Natural killer cell (primary cell): ENCODE data around the gene TP53I13. TPM values are rescaled to one million over a fixed set of nuclear protein-coding genes. Genes with fewer than 3 reads are reported as not detected.

Source experiments
- ATAC-seq, 3 donors: fragments of 150-1000 bp in 2 of 3; fragments of 200-7000 bp in 1 of 3; cut with Tn5 transposase; 1 replicate in 1 of 3; 2 replicates in 2 of 3; pipeline ENCODE4 v1.10.0; 2021; ENCODE audit warnings: mild to moderate bottlenecking in 2 of 3, moderate library complexity in 2 of 3
- DNase-seq, 2 donors: peaks; one replicate each; pipeline versions ENCODE4 v3.0.0 to v3.0.0-alpha.2; 2013 to 2021; ENCODE audit warnings: mixed read lengths in 1 of 2
- H3K27ac ChIP-seq: one replicate; pipeline ENCODE4 v1.5.1; 2013; ENCODE audit warnings: mild to moderate bottlenecking, low read length
- H3K27me3 ChIP-seq: one replicate; pipeline ENCODE4 v1.6.1; 2013; ENCODE audit warnings: low read length; ENCODE audit not compliant: control insufficient read depth, insufficient read depth
- H3K36me3 ChIP-seq: one replicate; pipeline ENCODE4 v1.6.1; 2013; ENCODE audit warnings: low read length; ENCODE audit not compliant: control insufficient read depth, insufficient read depth
- H3K4me1 ChIP-seq: one replicate; pipeline ENCODE4 v1.6.1; 2013; ENCODE audit warnings: low read length; ENCODE audit not compliant: control insufficient read depth, insufficient read depth
- H3K4me3 ChIP-seq: one replicate; pipeline ENCODE4 v1.5.1; 2013; ENCODE audit warnings: low read length
- H3K9me3 ChIP-seq: one replicate; pipeline ENCODE4 v1.6.1; 2013; ENCODE audit warnings: low read length; ENCODE audit not compliant: control insufficient read depth, insufficient read depth
- H3K27ac Mint-ChIP-seq, 2 donors: one replicate each; pipeline ENCODE4 v1.8.0; 2022; ENCODE audit warnings: mild to moderate bottlenecking in 2 of 2, mixed read lengths in 2 of 2, moderate library complexity in 1 of 2
- H3K27me3 Mint-ChIP-seq, 2 donors: one replicate each; pipeline ENCODE4 v1.8.0; 2022; ENCODE audit warnings: low read depth in 2 of 2, mixed read lengths in 2 of 2
- H3K36me3 Mint-ChIP-seq: one replicate; pipeline ENCODE4 v1.8.0; 2022; ENCODE audit warnings: mixed read lengths
- H3K4me1 Mint-ChIP-seq, 2 donors: one replicate each; pipeline ENCODE4 v1.8.0; 2022; ENCODE audit warnings: mixed read lengths in 2 of 2
- H3K4me3 Mint-ChIP-seq: one replicate; pipeline ENCODE4 v1.8.0; 2022; ENCODE audit warnings: mild to moderate bottlenecking, moderate library complexity, mixed read lengths
- H3K9me3 Mint-ChIP-seq, 2 donors: one replicate each; pipeline ENCODE4 v1.8.0; 2022; ENCODE audit warnings: mixed read lengths in 2 of 2
- CTCF ChIP-seq: fragments of 200-600 bp; IDR thresholded peaks from one replicate; pipeline ENCODE4 v1.8.0; 2022; ENCODE audit warnings: antibody characterized with exemption
- WGBS: methylation state at CpG from one replicate; pipeline ENCODE4 v1.1.7; 2013; ENCODE audit warnings: missing lambda C conversion rate; ENCODE audit not compliant: insufficient coverage; 5-methylcytosine and 5-hydroxymethylcytosine counted together
- intact Hi-C: fragments of 100-400 bp; cut with micrococcal nuclease; formaldehyde crosslinking; loops from one replicate; pipeline ENCODE4 v1.14.2; 2022
- total RNA-seq, 4 donors: library from RNA; stranded (reverse); fragments of 120-200 nt in 1 of 4; gene quantifications; one replicate each; pipeline versions ENCODE4 v1.2.3 to v1.2.4, GENCODE V29; 2013 to 2022

Gene TP53I13
- total RNA-seq, 3 donors from 2014 or later (not counting 1 experiment from before 2014, with no cell fraction given), result 122 to 148 (median 148) TPM

DNA sequence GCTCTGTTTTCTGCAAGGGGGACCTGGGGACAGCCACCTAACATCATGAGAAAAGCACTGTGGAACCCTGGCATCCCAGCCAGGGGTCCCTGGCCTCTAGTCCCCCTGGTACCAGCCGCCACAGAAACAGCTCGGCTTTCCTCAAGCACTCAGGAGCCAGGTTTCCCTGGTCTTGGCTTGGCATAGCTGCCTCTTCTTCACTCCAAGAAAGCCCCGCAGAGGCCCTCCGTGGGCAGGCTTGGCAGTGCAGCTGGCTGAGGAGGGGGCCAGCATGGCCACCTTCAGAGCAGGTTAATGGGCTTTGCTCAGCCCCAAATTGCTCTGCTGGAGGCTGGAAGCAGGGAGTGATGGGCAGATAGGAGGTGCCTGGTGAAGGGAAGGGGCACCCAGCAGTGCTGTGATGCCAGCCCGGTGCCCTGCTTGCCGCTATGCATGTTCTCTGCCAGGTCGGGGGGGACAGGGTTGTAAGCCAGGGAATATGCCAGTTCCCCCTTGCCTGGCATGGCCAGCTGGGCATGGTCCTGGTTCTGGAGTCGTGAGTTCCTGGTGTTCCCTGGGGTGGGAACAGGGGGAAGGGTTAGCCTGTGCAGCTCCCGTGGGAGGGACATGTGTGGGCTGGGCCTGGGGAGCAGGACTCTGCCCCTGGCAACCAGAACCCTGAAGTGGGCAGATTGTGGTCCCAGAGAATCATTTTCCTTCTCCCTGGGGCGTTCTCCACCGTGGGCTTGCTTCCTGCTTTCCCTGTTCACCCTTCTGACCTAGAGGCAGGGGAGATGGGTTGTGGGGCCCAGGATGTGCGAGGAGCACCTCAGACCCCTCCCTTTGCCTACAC lies 27.7 kb downstream of the TP53I13 start:
- Mint-ChIP-seq H3K27me3 (peaks cover 8% of the 10 kb centered on the region in 2 donors), H3K27ac (no peak overlapping the region), H3K4me3 (no peak overlapping the region), H3K4me1 (peaks cover 9 to 28% of the 10 kb centered on the region in 2 donors), H3K9me3 (no peaks in the 10 kb centered on the region), H3K36me3 (no peaks in the 10 kb centered on the region)
- H3K36me3 ChIP-seq, result no peaks in the 10 kb centered on the region
- H3K27me3 ChIP-seq, result peaks cover 3% of the 10 kb centered on the region
- H3K4me1 ChIP-seq, result peaks cover 27% of the 10 kb centered on the region
- DNase-seq (no peak), ATAC-seq (no peak)
- no peak overlapping the region for H3K27ac ChIP-seq
- H3K9me3 ChIP-seq, result no peaks in the 10 kb centered on the region
- no peak overlapping the region for H3K4me3 ChIP-seq
- TF ChIP-seq CTCF, result no peak
- intact Hi-C loops, result no loop called here
- 92% methylated on average over 12 of the region's 12 CpGs for WGBS

GRCh38 chr17:29596811-29597210 lies 28.3 kb downstream of the TP53I13 start:
- no peaks in the 10 kb centered on the region for H3K9me3 Mint-ChIP-seq

DNA sequence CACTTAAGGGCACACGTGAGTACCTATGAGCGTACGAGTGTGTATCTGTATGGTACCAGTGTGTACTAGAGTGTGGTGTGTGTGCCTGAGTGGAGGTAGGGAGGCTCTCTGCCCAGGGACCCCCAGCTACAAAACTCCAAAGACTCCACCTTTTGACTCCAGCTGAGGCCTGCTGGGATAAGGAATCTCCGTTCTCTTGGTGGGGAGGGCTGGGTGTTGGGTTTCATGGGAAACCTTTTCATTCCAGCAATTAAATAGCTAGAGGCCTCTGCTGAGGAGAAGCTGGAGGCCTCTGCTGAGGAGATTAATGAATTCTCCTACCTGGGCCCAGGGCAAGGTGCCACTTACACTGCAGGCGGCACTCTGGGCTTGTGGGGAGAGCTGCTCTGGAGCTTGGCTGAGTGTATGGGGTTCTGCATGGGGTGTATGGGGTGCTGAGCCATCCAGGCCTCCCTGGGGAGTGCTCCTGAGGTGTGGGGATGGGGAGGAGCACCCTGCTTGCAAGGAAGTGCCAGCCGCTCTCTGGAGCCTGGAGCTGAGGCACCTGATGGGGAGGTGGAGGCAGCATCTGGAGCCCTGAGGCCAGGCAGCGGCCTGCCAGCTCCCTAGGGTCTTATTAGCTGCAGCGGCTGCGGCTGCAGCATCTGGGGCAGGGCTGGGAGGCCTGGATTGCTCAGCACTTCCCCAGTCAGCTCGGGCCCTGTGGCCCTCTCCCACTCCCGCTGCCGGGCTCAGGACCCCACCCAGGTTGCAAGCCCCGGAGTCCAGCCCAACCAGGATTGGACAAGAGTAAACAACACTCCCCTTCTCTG lies 29.1 kb downstream of the TP53I13 start:
- no peak for DNase-seq
- intact Hi-C loops, result no loop called here
- Histone ChIP-seq H3K27me3 (peaks cover 3% of the 10 kb centered on the region), H3K4me1 (peaks cover 13% of the 10 kb centered on the region), H3K4me3 (no peak overlapping the region), H3K36me3 (no peaks in the 10 kb centered on the region), H3K9me3 (no peaks in the 10 kb centered on the region), H3K27ac (no peak overlapping the region)
- Mint-ChIP-seq H3K27me3 (peaks cover 8% of the 10 kb centered on the region in 2 donors), H3K4me3 (no peak overlapping the region), H3K9me3 (no peaks in the 10 kb centered on the region), H3K27ac (no peak overlapping the region), H3K4me1 (peaks cover 0 to 14% of the 10 kb centered on the region in 2 donors), H3K36me3 (no peaks in the 10 kb centered on the region)
- ATAC-seq, result no peak
- WGBS, result 93% methylated on average over 12 of the region's 13 CpGs
- no peak for TF ChIP-seq CTCF

More at GRCh38 chr17:29596811-29597210, 28.3 kb downstream of the TP53I13 start:
- Mint-ChIP-seq H3K4me3 (no peak overlapping the region), H3K4me1 (peaks cover 6 to 21% of the 10 kb centered on the region in 2 donors), H3K27me3 (peaks cover 8% of the 10 kb centered on the region in 2 donors), H3K27ac (no peak overlapping the region), H3K36me3 (no peaks in the 10 kb centered on the region)
- Histone ChIP-seq H3K9me3 (no peaks in the 10 kb centered on the region), H3K36me3 (no peaks in the 10 kb centered on the region), H3K27me3 (peaks cover 3% of the 10 kb centered on the region), H3K4me3 (no peak overlapping the region), H3K27ac (no peak overlapping the region), H3K4me1 (peaks cover 20% of the 10 kb centered on the region)
- 85% methylated on average over 9 of the region's 9 CpGs for WGBS
- intact Hi-C loops, result no loop called here
- ATAC-seq (no peak), DNase-seq (no peak)
- TF ChIP-seq CTCF, result no peak
